Osteoblast (primary cell): ENCODE results near the gene TNFRSF19. TPM values are rescaled to one million over a fixed set of nuclear protein-coding genes. Genes with fewer than 3 reads are reported as not detected.

ENCODE experiments used
- DNase-seq: peaks from one replicate; pipeline ENCODE4 v3.0.0; 2011; ENCODE audit warnings: low spot score, mixed read lengths; ENCODE audit not compliant: insufficient read length; ENCODE audit errors: missing footprints
- H2AFZ ChIP-seq: 2 replicates; pipeline ENCODE4 v1.6.0; 2011; ENCODE audit warnings: mild to moderate bottlenecking, low read length
- H3K27ac ChIP-seq: 2 replicates; pipeline ENCODE4 v1.5.1; 2011; ENCODE audit warnings: mild to moderate bottlenecking, low read depth, low read length, moderate library complexity
- H3K27me3 ChIP-seq: 2 replicates; pipeline ENCODE4 v1.6.0; 2012; ENCODE audit warnings: mild to moderate bottlenecking, control low read depth, inconsistent platforms, low read length, moderate library complexity; ENCODE audit not compliant: insufficient read depth
- H3K36me3 ChIP-seq: 2 replicates; pipeline ENCODE4 v1.5.1; 2011; ENCODE audit warnings: mild to moderate bottlenecking, low read length, control low read depth, moderate library complexity; ENCODE audit not compliant: insufficient read depth
- H3K4me1 ChIP-seq: 2 replicates; pipeline ENCODE4 v1.5.1; 2011; ENCODE audit warnings: mild to moderate bottlenecking, low read length, control low read depth, moderate library complexity; ENCODE audit not compliant: insufficient read depth
- H3K4me2 ChIP-seq: 2 replicates; pipeline ENCODE4 v1.6.0; 2011; ENCODE audit warnings: mild to moderate bottlenecking, low read length; ENCODE audit not compliant: insufficient read depth
- H3K4me3 ChIP-seq: fragments of 200-600 bp; sonication (generic); 3 replicates; pipeline ENCODE4 v1.5.1; 2012; ENCODE audit warnings: mild to moderate bottlenecking, low read length, inconsistent platforms; ENCODE audit not compliant: insufficient read depth
- H3K79me2 ChIP-seq: 2 replicates; pipeline ENCODE4 v1.6.0; 2012; ENCODE audit warnings: mild to moderate bottlenecking, low read length, control low read depth, inconsistent platforms; ENCODE audit not compliant: insufficient read depth
- H3K9me3 ChIP-seq: 2 replicates; pipeline ENCODE4 v1.5.1; 2011; ENCODE audit warnings: low read depth, low read length, control low read depth
- H4K20me1 ChIP-seq: 2 replicates; pipeline ENCODE4 v1.6.0; 2012; ENCODE audit warnings: mild to moderate bottlenecking, low read length, control low read depth; ENCODE audit not compliant: insufficient read depth
- CTCF ChIP-seq: IDR thresholded peaks from 2 replicates; pipeline ENCODE4 v1.5.1; 2011; ENCODE audit warnings: mild to moderate bottlenecking, low read depth, low read length, moderate library complexity; ENCODE audit errors: extremely low read depth
- total RNA-seq: library from RNA; depleted of rRNA; stranded (reverse); fragments of >200 nt; gene quantifications from 2 replicates; pipeline ENCODE4 v1.2.3, GENCODE V29; 2012

TNFRSF19 gene
- total RNA-seq, 1 donor: 73.8 TPM

GRCh38 chr13:23598369-23598768 is 28.2 kb downstream of the TNFRSF19 start:
- H4K20me1 ChIP-seq: no peaks in the 10 kb centered on the region
- no peak overlapping the region for H3K27ac ChIP-seq
- no peak for TF ChIP-seq CTCF
- no peak overlapping the region for H3K4me3 ChIP-seq
- DNase-seq: no peak
- H3K36me3 ChIP-seq: peaks cover 17% of the 10 kb centered on the region
- H3K4me2 ChIP-seq: no peak overlapping the region
- no peaks in the 10 kb centered on the region for H3K9me3 ChIP-seq
- no peaks in the 10 kb centered on the region for H3K27me3 ChIP-seq
- no peaks in the 10 kb centered on the region for H3K79me2 ChIP-seq
- H3K4me1 ChIP-seq: peaks cover 10% of the 10 kb centered on the region
- no peak overlapping the region for H2AFZ ChIP-seq

DNA sequence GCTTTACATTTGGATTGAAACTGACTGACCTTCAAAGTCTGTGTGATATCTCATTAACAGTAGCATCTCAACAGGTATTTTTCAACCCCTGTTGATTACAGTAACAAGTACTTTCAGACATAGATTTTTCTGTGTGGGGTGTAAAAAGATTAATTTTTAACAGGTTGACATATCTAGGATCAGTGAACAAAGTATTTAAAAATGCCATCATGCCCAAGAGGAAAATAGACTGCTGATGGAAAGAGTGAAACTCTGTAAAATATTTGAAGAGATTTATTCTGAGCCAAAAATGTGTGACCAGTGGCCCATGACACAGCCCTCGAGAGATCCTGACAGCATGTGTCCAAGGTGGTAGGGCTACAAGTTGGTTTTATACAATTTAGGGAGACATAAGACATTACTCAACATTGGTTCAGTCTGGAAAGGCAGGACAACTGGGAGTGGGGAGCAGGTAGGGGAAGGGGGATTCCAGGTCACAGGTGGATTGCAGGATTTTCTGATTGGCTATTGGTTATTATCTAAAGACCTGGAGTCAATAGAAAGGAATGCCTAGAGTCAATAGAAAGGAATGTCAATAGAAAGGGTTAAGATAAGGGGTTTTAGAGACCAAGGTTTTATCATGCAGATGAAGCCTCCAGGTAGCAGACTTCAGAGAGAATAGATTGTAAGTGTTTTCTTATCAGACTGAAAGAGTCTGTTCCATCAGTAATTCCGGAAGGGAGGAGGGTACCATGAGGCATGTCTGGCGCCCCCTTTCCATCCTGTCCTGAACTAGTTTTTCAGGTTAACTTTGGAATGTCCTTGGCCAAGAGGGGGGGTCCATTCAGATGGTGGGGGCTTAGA is 29.1 kb downstream of the TNFRSF19 start:
- H3K27me3 ChIP-seq: no peaks in the 10 kb centered on the region
- H3K27ac ChIP-seq: no peak overlapping the region
- H3K36me3 ChIP-seq: peaks cover 13% of the 10 kb centered on the region
- H3K79me2 ChIP-seq: no peaks in the 10 kb centered on the region
- H4K20me1 ChIP-seq: no peaks in the 10 kb centered on the region
- no peak for TF ChIP-seq CTCF
- H3K4me2 ChIP-seq: no peak overlapping the region
- no peak overlapping the region for H3K4me3 ChIP-seq
- peaks cover 10% of the 10 kb centered on the region for H3K4me1 ChIP-seq
- H2AFZ ChIP-seq: no peak overlapping the region
- no peaks in the 10 kb centered on the region for H3K9me3 ChIP-seq
- DNase-seq: no peak

DNA sequence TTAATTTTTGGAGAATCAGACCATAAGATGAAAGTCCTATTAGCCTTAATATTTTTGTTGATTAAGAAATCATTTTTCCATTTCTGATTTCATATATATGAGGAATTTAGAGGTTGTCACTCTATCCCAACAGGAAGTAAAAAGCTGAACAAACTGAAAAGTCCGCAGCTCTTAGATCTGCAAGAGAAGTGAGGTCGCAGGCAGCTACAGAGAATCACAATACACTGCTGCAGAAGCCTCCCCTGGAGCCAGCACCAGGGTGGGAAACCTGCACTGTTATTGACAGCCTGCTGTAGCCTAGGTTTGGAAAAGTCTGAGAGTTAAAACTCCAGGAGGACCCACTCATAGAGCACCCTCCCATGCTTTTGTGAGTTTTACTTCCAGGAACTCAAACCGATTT is 29.9 kb downstream of the TNFRSF19 start:
- TF ChIP-seq CTCF: no peak
- Histone ChIP-seq H3K79me2 (no peaks in the 10 kb centered on the region), H3K9me3 (no peaks in the 10 kb centered on the region)

GRCh38 chr13:23600534-23600933 is 30.3 kb downstream of the TNFRSF19 start:
- Histone ChIP-seq H3K4me2 (no peak overlapping the region), H3K4me3 (no peak overlapping the region), H4K20me1 (no peaks in the 10 kb centered on the region), H3K79me2 (no peaks in the 10 kb centered on the region), H3K36me3 (peaks cover 5% of the 10 kb centered on the region), H3K9me3 (no peaks in the 10 kb centered on the region), H3K27ac (no peak overlapping the region), H3K27me3 (no peaks in the 10 kb centered on the region), H2AFZ (no peak overlapping the region), H3K4me1 (peaks cover 10% of the 10 kb centered on the region)
- no peak for DNase-seq
- TF ChIP-seq CTCF: no peak

More for the DNA sequence above, 29.9 kb downstream of the TNFRSF19 start:
- no peaks in the 10 kb centered on the region for H3K27me3 ChIP-seq
- no peak overlapping the region for H3K4me3 ChIP-seq
- no peaks in the 10 kb centered on the region for H4K20me1 ChIP-seq
- peaks cover 5% of the 10 kb centered on the region for H3K36me3 ChIP-seq
- H3K4me1 ChIP-seq: peaks cover 10% of the 10 kb centered on the region
- H3K27ac ChIP-seq: no peak overlapping the region
- no peak overlapping the region for H2AFZ ChIP-seq
- DNase-seq: no peak
- no peak overlapping the region for H3K4me2 ChIP-seq
